ENCODE results near the gene TMEM181.

Gene TMEM181

DNA sequence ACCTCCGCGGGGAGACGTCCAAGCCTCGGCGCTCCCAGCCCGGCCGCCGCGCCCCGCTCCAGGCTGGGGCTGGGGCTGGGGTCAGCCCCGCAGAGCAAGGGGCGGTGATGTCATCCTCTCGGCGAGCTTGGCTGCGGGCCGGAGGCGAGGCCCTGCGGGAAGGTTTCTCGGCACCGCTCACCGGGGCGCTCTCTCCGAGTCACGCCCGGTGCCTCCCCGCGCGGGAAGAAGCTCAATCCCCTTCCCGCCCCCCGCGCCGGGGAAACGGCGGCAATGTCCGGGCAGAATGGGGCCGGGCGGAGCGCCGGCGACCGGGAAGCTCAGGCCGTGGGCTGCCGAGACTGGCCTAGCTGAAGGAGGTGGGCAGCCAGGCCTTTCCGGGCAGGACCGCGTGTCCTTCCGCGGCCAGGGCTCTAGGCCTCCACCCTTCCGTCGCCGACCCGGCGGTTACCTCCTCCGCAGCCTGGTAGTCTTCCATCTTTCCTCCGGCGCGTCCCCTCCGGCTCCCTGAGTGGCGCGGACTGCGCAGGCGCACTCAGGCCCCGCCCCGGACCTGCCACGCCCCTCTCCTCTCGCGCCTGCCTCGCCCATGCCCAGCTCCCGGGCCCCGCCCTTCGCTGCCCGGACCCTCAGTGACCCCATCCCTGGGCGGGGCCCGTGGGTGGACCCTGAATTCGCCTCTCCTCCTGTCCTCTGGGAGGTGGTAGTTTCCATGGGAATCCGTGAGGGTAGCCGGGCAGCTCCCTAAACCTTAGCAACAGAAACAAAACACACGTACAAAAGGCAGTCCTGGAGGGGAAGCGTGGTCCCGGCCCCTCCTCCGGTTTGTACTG lies 84.6 kb downstream of the TMEM181 start, which contains the start of gene DYNLT1:
Gene DYNLT1, minus strand, starts transcription at position 513 of the 833 bp plus-strand sequence. Its CDS starts 35 bp downstream, at position 478.
- no peaks in the 10 kb centered on the region for H3K27me3 ChIP-seq (ENCODE audit: insufficient read depth, poor library complexity, severe bottlenecking)
- DNase-seq (ENCODE audit: low read depth in 1 of 2, low spot score in 1 of 2): peak; percentile 73 to 79
- H3K27ac ChIP-seq (replicated peaks): peak within 1 kb of the TSS; percentile 62
- TF ChIP-seq POLR2AphosphoS5 (IDR thresholded peaks at IDR 0.05; ENCODE audit: low read depth): peak; percentile 80
- TF ChIP-seq SPI1 (IDR thresholded peaks at IDR 0.05; ENCODE audit: borderline replicate concordance, low read depth): no peak
- TF ChIP-seq, protein P1, sequence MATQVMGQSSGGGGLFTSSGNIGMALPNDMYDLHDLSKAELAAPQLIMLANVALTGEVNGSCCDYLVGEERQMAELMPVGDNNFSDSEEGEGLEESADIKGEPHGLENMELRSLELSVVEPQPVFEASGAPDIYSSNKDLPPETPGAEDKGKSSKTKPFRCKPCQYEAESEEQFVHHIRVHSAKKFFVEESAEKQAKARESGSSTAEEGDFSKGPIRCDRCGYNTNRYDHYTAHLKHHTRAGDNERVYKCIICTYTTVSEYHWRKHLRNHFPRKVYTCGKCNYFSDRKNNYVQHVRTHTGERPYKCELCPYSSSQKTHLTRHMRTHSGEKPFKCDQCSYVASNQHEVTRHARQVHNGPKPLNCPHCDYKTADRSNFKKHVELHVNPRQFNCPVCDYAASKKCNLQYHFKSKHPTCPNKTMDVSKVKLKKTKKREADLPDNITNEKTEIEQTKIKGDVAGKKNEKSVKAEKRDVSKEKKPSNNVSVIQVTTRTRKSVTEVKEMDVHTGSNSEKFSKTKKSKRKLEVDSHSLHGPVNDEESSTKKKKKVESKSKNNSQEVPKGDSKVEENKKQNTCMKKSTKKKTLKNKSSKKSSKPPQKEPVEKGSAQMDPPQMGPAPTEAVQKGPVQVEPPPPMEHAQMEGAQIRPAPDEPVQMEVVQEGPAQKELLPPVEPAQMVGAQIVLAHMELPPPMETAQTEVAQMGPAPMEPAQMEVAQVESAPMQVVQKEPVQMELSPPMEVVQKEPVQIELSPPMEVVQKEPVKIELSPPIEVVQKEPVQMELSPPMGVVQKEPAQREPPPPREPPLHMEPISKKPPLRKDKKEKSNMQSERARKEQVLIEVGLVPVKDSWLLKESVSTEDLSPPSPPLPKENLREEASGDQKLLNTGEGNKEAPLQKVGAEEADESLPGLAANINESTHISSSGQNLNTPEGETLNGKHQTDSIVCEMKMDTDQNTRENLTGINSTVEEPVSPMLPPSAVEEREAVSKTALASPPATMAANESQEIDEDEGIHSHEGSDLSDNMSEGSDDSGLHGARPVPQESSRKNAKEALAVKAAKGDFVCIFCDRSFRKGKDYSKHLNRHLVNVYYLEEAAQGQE (IDR thresholded peaks at IDR 0.05; ENCODE audit: insufficient replicate concordance, low read depth): peak; percentile 27
- TF ChIP-seq GABPA (IDR thresholded peaks at IDR 0.05; ENCODE audit: low read depth): no peak
- TF ChIP-seq, protein P2, sequence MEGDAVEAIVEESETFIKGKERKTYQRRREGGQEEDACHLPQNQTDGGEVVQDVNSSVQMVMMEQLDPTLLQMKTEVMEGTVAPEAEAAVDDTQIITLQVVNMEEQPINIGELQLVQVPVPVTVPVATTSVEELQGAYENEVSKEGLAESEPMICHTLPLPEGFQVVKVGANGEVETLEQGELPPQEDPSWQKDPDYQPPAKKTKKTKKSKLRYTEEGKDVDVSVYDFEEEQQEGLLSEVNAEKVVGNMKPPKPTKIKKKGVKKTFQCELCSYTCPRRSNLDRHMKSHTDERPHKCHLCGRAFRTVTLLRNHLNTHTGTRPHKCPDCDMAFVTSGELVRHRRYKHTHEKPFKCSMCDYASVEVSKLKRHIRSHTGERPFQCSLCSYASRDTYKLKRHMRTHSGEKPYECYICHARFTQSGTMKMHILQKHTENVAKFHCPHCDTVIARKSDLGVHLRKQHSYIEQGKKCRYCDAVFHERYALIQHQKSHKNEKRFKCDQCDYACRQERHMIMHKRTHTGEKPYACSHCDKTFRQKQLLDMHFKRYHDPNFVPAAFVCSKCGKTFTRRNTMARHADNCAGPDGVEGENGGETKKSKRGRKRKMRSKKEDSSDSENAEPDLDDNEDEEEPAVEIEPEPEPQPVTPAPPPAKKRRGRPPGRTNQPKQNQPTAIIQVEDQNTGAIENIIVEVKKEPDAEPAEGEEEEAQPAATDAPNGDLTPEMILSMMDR (IDR thresholded peaks at IDR 0.05; ENCODE audit: insufficient read depth, low read length): no peak
- H3K4me3 ChIP-seq (replicated peaks; ENCODE audit: insufficient read depth, low read length): peak within 1 kb of the TSS; percentile 97

GRCh38 chr6:158645064-158646022 lies 85.5 kb downstream of the TMEM181 start:
- DNase-seq (ENCODE audit: low read depth in 1 of 2, low spot score in 1 of 2): no peak
- TF ChIP-seq SPI1 (IDR thresholded peaks at IDR 0.05; ENCODE audit: borderline replicate concordance, low read depth): no peak
- TF ChIP-seq, protein P1 (IDR thresholded peaks at IDR 0.05; ENCODE audit: insufficient replicate concordance, low read depth): no peak
- TF ChIP-seq, protein P2 (IDR thresholded peaks at IDR 0.05; ENCODE audit: insufficient read depth, low read length): no peak
- no peak for TF ChIP-seq POLR2AphosphoS5 (IDR thresholded peaks at IDR 0.05; ENCODE audit: low read depth)
- no peak for TF ChIP-seq GABPA (IDR thresholded peaks at IDR 0.05; ENCODE audit: low read depth)
- H3K27ac ChIP-seq (replicated peaks): peak overlapping the region; percentile 62
- H3K27me3 ChIP-seq (ENCODE audit: insufficient read depth, poor library complexity, severe bottlenecking): no peaks in the 10 kb centered on the region
- H3K4me3 ChIP-seq (replicated peaks; ENCODE audit: insufficient read depth, low read length): peak overlapping the region; percentile 97

- no peak for DNase-seq (ENCODE audit: low read depth in 1 of 2, low spot score in 1 of 2)
- H3K27me3 ChIP-seq (ENCODE audit: insufficient read depth, poor library complexity, severe bottlenecking): no peaks in the 10 kb centered on the region
- H3K27ac ChIP-seq (replicated peaks): no peak overlapping the region
- TF ChIP-seq SPI1 (IDR thresholded peaks at IDR 0.05; ENCODE audit: borderline replicate concordance, low read depth): no peak
- TF ChIP-seq POLR2AphosphoS5 (IDR thresholded peaks at IDR 0.05; ENCODE audit: low read depth): no peak
- no peak for TF ChIP-seq GABPA (IDR thresholded peaks at IDR 0.05; ENCODE audit: low read depth)
- TF ChIP-seq, protein P2 (IDR thresholded peaks at IDR 0.05; ENCODE audit: insufficient read depth, low read length): no peak
- TF ChIP-seq, protein P1 (IDR thresholded peaks at IDR 0.05; ENCODE audit: insufficient replicate concordance, low read depth): no peak
- no peak overlapping the region for H3K4me3 ChIP-seq (replicated peaks; ENCODE audit: insufficient read depth, low read length)
These were observed 86.4 kb downstream of the TMEM181 start for GRCh38 chr6:158646023-158646910.

All from HL-60 (cell line).